HG02970 (cell line): ENCODE data around the gene TMEM14A.
"Not testable (repeated sequence)": the region's sequence is repeated elsewhere in the genome, so short reads cannot be mapped to it uniquely, and the experiment has no call there.

Experiments
- ATAC-seq: cut with Tn5 transposase; IDR thresholded peaks from one replicate; pipeline ENCODE4 v1.9.1; 2021; ENCODE audit warnings: mild to moderate bottlenecking, moderate library complexity, moderate number of reproducible peaks; ENCODE audit not compliant: unreplicated experiment, low FRiP score

Gene TMEM14A

GRCh38 chr6:52693773-52694172 lies 22.9 kb downstream of the TMEM14A start:
- no peak for ATAC-seq

GRCh38 chr6:52694404-52694803 lies 23.5 kb downstream of the TMEM14A start:
- no peak for ATAC-seq

GRCh38 chr6:52696418-52696817 lies 25.5 kb downstream of the TMEM14A start:
- no peak for ATAC-seq

- no peak for ATAC-seq
These were observed 27.0 kb downstream of the TMEM14A start for GRCh38 chr6:52697903-52698302.

- no peak for ATAC-seq
These were observed 33.1 kb downstream of the TMEM14A start for GRCh38 chr6:52704060-52704459.

- not testable (repeated sequence) for ATAC-seq
These were observed 34.0 kb downstream of the TMEM14A start for GRCh38 chr6:52704781-52705502.

- no peak for ATAC-seq
These were observed 35.1 kb downstream of the TMEM14A start for GRCh38 chr6:52706001-52706400.

GRCh38 chr6:52707963-52708680 lies 37.2 kb downstream of the TMEM14A start:
- ATAC-seq: no peak

GRCh38 chr6:52712136-52712535 lies 41.2 kb downstream of the TMEM14A start:
- ATAC-seq: no peak

- not testable (repeated sequence) for ATAC-seq
These were observed 43.8 kb downstream of the TMEM14A start for GRCh38 chr6:52714761-52715160.

- no peak for ATAC-seq
These were observed 47.6 kb downstream of the TMEM14A start for GRCh38 chr6:52718550-52718949.

GRCh38 chr6:52720321-52720720 lies 49.4 kb downstream of the TMEM14A start:
- no peak for ATAC-seq

GRCh38 chr6:52724042-52724405 lies 53.1 kb downstream of the TMEM14A start:
- no peak for ATAC-seq

GRCh38 chr6:52724406-52725121 lies 53.7 kb downstream of the TMEM14A start:
- ATAC-seq: peak; percentile 96

- ATAC-seq: no peak
These were observed 54.2 kb downstream of the TMEM14A start for GRCh38 chr6:52725143-52725534.

GRCh38 chr6:52725535-52726192 lies 54.8 kb downstream of the TMEM14A start:
- ATAC-seq: no peak

GRCh38 chr6:52726193-52726542 lies 55.3 kb downstream of the TMEM14A start:
- no peak for ATAC-seq

GRCh38 chr6:52726741-52727535 lies 56.0 kb downstream of the TMEM14A start:
- ATAC-seq: no peak

GRCh38 chr6:52727908-52728307 lies 57.0 kb downstream of the TMEM14A start:
- ATAC-seq: no peak

GRCh38 chr6:52728394-52728793 lies 57.5 kb downstream of the TMEM14A start:
- no peak for ATAC-seq
